A172 (cell line): ENCODE results near the gene SLC39A10. TPM values are rescaled to one million over a fixed set of nuclear protein-coding genes. Genes with fewer than 3 reads are reported as not detected.
A peak's percentile ranks its signal among the peaks of the same experiment; 100 is the strongest.
"Not testable (repeated sequence)": the region's sequence is repeated elsewhere in the genome, so short reads cannot be mapped to it uniquely, and the experiment has no call there.

Experiments used
- DNase-seq: peaks from one replicate; pipeline ENCODE4 v3.0.0-alpha.2; 2015; ENCODE audit warnings: low spot score
- total RNA-seq: library from RNA; depleted of rRNA; stranded (reverse); fragments of >200 nt; shearing (Covaris generic); gene quantifications from 2 replicates; pipeline ENCODE4 v1.2.3, GENCODE V29; 2014

Gene SLC39A10
- total RNA-seq, 1 experiment from 2014 or later = 46.4 TPM

- DNase-seq = peak; percentile 5
Measured at GRCh38 chr2:195674491-195675221, 17.6 kb downstream of the SLC39A10 start.

DNA sequence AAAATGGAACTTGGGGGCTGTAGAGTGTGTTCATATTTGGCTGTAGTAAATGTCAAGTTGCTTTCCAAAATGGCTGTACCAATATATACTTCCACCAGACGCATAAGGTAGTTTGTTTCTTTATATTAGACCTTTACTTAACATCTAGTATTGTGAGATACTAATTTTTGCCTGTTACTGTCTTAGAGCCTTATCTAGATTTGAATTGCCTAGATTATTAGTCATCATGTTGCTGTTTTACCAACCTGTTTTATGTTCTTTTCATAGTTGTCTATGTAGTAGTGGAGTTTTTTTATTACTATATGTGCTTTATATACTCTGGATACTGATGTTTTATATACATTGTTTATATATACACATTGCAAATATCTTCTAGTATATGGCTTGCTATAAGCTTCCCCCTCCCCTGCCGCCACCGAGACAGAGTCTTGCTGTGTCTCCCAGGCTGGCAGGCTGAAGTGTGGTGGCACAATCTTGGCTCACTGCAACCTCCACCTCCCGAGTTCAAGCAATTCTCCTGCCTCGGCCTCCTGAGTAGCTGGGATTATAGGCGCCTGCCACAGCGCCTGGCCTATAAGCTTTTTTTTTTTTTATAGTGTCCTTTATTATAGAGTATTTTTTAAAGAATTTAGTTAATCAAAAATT lies 18.9 kb downstream of the SLC39A10 start:
- no peak for DNase-seq

- DNase-seq = no peak
Measured at GRCh38 chr2:195677290-195677689, 20.3 kb downstream of the SLC39A10 start.

DNA sequence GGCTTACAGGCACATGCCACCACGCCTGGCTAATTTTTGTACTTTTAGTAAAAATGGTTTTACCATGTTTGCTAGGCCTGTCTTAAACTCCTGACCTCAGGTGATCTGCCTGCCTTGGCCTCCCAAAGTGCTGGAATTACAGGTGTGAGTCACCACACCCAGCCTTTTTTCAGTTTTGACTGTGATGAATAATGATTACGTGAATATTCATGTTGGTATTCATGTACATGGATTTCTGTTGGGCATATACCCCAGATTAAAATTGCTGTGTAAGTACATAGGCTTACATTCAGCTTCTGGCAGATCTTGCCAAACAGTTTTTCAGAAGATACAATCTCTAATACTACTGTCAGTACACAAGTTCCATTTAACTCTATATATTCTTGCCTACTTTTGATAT lies 20.9 kb downstream of the SLC39A10 start:
- DNase-seq = no peak

DNA sequence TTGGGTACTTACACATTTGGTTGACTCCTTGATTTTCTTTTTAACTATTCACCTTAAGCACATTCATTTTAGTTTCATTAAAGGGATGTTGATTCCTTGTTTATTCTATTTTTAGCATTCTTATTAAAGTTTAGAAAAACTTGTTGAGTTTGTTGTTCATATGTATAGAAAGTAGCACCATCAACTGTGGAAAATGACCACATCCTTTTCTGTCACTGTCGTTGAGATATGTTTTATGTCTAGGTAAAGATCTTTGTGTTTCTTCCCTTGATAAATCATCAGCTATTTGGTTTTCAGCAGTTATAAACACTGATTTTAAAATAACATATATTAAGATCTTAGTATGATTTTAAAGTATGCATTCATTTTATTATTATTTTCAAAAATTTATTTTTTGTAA lies 25.1 kb downstream of the SLC39A10 start:
- no peak for DNase-seq

DNA sequence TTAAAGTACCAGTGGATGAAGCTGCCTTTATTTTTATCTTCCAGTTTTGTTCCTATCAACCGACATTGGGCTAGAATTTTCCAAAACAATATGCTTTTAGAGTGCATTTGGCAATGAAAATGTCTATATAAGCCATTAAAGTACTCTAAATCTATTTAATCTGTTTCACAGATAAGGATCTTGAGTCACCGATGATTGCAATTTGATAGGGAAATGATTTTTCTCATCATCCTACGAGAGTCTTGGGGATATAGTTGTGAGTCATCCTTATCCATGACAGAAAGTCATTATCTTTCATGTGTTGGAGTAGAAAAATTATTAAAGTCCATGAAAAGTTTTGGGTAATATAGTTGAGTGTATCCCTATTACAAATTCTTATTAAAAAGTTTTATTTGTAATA lies 26.1 kb downstream of the SLC39A10 start:
- DNase-seq = no peak

DNA sequence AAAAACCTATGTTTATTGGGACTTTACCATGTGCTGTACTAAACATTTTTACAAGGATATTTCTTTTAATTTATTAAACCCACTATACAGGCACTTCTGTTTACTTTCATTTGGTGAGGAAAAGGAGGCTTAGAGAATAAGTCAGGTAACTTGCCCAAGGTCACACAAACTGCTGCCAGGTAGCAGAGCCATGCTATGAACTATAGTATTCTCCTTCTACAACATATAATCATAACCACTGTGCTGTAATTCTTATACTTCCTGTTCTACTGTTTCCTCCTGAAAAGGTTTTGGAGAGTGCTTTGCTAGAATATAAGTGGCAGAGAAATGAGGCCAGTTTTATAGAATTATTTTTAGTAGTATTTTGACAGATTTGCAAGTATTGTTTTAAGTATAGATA lies 29.5 kb downstream of the SLC39A10 start:
- no peak for DNase-seq

DNA sequence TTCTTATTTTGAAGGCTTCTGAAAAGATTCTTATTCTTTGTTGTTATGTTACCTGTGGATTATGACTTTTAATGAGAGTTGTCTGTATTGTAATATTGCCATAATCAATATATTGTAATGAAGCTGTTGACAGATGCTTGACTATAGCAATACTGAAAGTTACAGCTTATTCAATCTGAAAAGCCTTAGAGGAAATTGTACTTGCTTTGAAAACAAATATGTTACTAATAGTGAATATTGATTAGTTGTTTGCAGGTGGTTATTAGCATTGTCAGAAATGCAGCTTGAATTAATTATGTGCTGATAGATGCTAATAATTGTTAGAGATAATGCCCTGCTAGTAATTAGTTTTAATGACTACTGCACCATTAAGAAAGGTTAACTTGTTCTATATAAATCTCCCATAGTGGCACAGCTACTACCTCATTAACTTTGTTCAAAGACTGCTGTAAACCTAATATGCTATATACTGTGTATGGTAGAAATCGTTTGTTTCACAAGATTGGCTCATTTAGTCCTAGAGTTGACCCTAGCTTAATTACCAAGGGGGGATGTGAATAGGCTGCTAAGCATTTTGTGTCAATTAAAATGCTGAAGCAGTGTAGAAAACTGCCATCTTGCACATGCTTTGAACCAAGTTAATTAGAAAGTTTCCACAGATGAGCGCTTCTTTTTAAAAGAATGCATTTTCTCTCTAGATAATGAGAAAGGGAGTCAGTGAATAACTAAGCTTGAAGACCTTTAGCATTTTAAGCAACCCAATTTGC lies 30.5 kb downstream of the SLC39A10 start:
- no peak for DNase-seq

- DNase-seq = not testable (repeated sequence)
Measured at GRCh38 chr2:195692531-195692930, 35.5 kb downstream of the SLC39A10 start.

DNA sequence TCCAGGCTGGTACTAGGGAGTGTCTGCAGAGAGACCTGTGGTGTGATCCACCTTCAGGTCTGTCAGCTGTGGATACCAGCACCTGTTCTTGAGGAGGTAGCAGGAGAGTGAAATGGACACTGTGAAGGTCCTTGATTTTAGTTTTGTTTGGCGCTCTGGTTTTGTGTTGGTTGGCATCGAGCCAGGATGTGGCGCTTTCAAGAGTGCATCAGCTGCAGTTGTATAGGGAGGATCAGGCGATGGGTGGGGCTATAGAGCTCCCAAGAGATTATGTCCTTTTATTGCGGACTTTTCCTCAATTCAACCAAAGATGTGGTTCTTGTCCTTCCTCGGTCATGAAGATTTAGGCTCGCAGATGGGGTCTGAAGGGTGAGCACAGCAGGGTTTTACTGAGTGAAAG lies 37.5 kb downstream of the SLC39A10 start:
- DNase-seq = no peak

DNA sequence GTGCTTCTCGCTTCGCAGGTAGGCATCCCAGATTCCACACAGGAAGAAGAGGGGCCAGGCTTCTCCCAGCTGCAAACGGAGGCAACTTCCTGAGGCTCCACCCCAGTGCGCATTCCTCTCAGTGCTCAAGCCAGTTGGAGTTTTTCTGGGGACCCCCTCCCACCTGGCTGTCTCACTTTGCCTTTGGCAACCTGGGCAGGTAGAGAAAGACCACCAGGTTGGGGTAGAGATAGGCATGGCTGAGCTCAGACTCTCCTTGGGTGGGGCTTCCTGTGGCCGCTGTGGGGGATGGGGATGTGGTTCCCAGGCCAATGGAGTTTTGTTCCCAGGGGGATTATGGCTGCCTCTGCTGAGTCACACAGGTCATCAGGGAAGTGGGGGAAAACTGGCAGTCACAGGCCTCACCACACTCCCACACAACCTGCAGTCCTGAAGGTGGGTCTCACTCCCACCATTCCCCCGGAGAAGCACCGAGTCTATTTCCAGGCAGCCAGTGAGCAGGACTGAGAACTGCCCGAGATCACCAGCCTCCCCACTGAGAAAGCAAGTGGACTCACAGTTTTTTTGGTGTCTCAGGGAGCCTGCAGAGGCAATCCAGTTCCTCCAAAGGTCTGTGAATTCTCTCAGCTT lies 38.1 kb downstream of the SLC39A10 start:
- DNase-seq = peak; percentile 13

GRCh38 chr2:195696012-195696411 lies 39.0 kb downstream of the SLC39A10 start:
- no peak for DNase-seq

GRCh38 chr2:195697681-195698220 lies 40.7 kb downstream of the SLC39A10 start:
- DNase-seq = no peak

DNA sequence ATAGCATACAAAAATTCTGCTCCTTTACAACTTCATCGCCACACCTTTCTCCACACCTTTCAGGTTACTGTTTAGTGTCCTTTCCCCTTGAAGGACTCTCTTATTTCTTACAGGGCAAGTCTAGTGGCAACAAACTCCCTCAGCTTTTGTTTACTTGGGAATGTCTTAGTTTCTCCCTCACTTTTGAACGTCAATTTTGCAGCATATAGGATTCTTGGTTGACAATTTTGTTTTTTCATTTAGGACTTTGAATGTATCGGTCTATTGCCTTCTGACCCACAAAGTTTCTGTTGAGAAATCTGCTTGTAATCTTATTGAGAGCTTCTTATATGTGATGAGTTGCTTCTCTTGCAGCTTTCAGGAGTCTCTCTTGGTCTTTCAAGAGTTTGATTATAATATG lies 43.5 kb downstream of the SLC39A10 start:
- no peak for DNase-seq

GRCh38 chr2:195706161-195706900 lies 49.3 kb downstream of the SLC39A10 start:
- DNase-seq = peak; percentile 55

DNA sequence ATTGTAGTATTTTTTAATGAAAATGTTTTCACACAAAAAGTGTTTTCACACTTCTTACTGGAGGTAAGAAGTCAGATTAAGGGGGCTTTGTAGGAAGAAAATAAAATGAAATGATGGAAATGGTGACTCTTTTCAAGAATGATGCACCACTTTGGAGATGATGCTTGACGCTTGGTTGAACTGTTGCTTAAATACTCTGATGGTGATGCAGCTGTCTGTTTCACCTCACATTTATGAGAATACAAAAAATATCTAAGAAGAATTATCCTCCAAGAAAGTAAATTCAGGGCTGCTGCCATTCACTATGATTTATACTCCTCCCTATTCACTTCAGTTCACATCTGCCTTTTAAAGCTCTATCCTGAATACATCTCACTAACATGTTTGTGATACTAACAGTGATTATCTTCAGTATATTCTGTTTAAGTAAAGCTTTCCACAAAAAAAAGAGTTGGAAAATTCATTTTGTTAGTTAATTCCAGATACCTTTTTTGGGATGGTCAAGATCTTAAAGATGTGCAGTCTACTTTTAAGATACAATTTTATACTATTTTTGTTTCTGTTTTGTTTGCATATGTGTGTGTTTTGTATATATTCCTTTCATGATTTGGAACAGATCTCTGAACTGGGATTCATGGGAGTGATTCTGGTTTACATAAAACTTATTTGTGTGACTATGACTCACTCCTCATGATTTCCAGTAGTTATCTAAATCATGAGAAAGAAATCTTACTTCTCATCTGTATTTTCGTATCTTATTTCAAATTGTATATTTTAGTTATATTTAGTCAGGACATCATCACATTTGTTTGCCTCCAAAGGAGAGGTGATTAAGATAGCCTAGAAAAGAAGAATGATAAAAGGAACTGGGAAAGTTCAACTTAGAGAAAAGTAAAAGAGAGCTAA lies 53.1 kb downstream of the SLC39A10 start:
- peak; percentile 16 for DNase-seq

- no peak for DNase-seq
Measured at GRCh38 chr2:195711478-195711877, 54.5 kb downstream of the SLC39A10 start.

- DNase-seq = no peak
Measured at GRCh38 chr2:195716466-195716865, 59.4 kb downstream of the SLC39A10 start.

DNA sequence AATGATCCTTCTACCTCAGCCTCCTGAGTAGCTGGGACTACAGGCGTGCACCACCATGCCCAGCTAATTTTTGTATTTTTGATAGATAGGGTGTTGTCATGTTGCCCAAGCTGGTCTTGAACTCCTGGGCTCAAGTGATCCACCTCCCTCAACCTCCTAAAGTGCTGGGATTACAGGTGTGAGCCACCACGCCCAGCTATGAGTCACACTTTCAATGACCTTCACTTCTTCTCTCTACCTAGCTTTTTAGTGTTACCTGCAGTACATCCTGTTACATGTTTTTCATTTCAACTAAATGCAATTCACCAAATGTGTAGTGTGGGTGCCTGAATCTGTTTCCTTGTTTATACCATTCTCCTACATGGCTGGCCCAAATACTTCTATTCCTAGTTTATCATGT lies 64.0 kb downstream of the SLC39A10 start:
- no peak for DNase-seq

- DNase-seq = no peak
Measured at GRCh38 chr2:195722075-195722474, 65.0 kb downstream of the SLC39A10 start.
